A673 (cell line): Measurements from ENCODE around the gene ABCD3. TPM values are rescaled to one million over a fixed set of nuclear protein-coding genes. Genes with fewer than 3 reads are reported as not detected.
A peak's percentile ranks its signal among the peaks of the same experiment; 100 is the strongest.

Experiments used
- BruUV-seq: library from RNA; stranded (reverse); fragments of 400-500 nt; replicated peaks from 2 replicates; lab custom pipeline; 2021; lab: Mats Ljungman, UMichigan
- CTCF ChIA-PET: fragments of 300-600 bp; sonication (Branson Sonifier 250); formaldehyde crosslinking; loops from one replicate; lab custom pipeline; 2022; ENCODE audit warnings: antibody characterized with exemption; lab: Charles Lee
- POLR2A ChIA-PET: fragments of 300-600 bp; sonication (Branson Sonifier 250); formaldehyde crosslinking; loops from one replicate; lab custom pipeline; 2022; ENCODE audit warnings: antibody characterized with exemption; ENCODE audit not compliant: low non-redundant PET; lab: Charles Lee
- DNase-seq: peaks from one replicate; pipeline ENCODE4 v3.0.0-alpha.2; 2015; ENCODE audit warnings: low spot score
- H3K27ac ChIP-seq: fragments of 200-600 bp; sonication (generic); 2 replicates; pipeline ENCODE4 v1.5.1; 2016; ENCODE audit warnings: mixed run types, low read depth, mild to moderate bottlenecking, mixed read lengths, antibody characterized with exemption, low read length; ENCODE audit not compliant: poor library complexity, severe bottlenecking
- H3K27me3 ChIP-seq: fragments of 200-600 bp; sonication (generic); replicated peaks from 2 replicates; pipeline ENCODE4 v1.6.1; 2017; ENCODE audit warnings: mixed run types, low read depth, mild to moderate bottlenecking, mixed read lengths, antibody characterized with exemption, low read length; ENCODE audit not compliant: insufficient read depth, poor library complexity
- H3K36me3 ChIP-seq: fragments of 200-600 bp; sonication (generic); 2 replicates; pipeline ENCODE4 v1.6.1; 2016; ENCODE audit warnings: mixed run types, mild to moderate bottlenecking, mixed read lengths, antibody characterized with exemption, low read length; ENCODE audit not compliant: insufficient read depth, poor library complexity, severe bottlenecking
- H3K4me1 ChIP-seq: fragments of 200-600 bp; sonication (generic); 2 replicates; pipeline ENCODE4 v1.6.1; 2017; ENCODE audit warnings: mixed run types, mild to moderate bottlenecking, mixed read lengths, antibody characterized with exemption, low read length; ENCODE audit not compliant: insufficient read depth, poor library complexity, severe bottlenecking
- H3K4me3 ChIP-seq: fragments of 200-600 bp; sonication (generic); 2 replicates; pipeline ENCODE4 v1.5.1; 2016; ENCODE audit warnings: low read depth, mixed run types, mild to moderate bottlenecking, mixed read lengths, low read length; ENCODE audit not compliant: poor library complexity, severe bottlenecking
- H3K9me3 ChIP-seq: fragments of 200-600 bp; sonication (generic); 2 replicates; pipeline ENCODE4 v1.6.1; 2016; ENCODE audit warnings: mixed run types, low read depth, mild to moderate bottlenecking, mixed read lengths, antibody characterized with exemption, low read length; ENCODE audit not compliant: poor library complexity, severe bottlenecking
- CTCF ChIP-seq: fragments of 300-800, 200-600 bp; sonication (generic); conservative IDR thresholded peaks from 2 replicates; pipeline ENCODE4 v1.5.1; 2017; ENCODE audit warnings: low read depth, mild to moderate bottlenecking, antibody characterized with exemption, low read length, moderate library complexity, mixed read lengths
- EZH2 ChIP-seq: fragments of 200-600 bp; sonication (generic); IDR thresholded peaks from 2 replicates; pipeline ENCODE4 v1.6.1; 2017; ENCODE audit warnings: borderline replicate concordance, low read depth, mild to moderate bottlenecking, mixed read lengths, antibody characterized with exemption, low read length; ENCODE audit not compliant: poor library complexity, severe bottlenecking
- intact Hi-C: fragments of 100-400 bp; cut with micrococcal nuclease; formaldehyde crosslinking; loops from one replicate; pipeline ENCODE4 v1.10.0; 2022; ENCODE audit not compliant: unreplicated experiment
- total RNA-seq: library from RNA; stranded (reverse); gene quantifications from 2 replicates; pipeline ENCODE4 v1.2.3, GENCODE V29; 2021

ABCD3 gene
- total RNA-seq, 1 experiment from 2014 or later = 65.0 TPM

DNA sequence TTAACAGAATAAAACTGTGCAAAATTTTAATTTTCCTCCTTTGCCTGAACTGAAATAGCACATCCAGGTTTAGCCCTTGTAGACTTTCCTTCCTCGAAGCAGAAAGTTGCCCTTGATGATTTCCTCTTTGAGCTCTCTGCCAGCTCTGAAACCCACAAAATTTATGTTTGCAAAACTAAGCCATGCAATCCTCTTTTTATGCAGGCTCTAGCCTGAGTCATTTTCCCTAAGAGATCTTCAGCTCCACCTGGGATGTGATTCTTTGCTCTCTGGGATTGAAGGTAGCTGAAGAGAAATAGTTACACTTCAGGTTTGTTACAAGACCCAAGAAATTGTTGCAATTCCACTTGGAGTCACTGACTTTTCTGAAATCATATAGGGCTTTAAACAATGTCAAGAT is 124.8 kb downstream of the ABCD3 start:
- H3K36me3 ChIP-seq = no peaks in the 10 kb centered on the region
- CTCF ChIA-PET = interaction anchor here (1.1 kb wide), 1 partner anchor 261 kb away, joined by 3 read pairs; no protein-coding TSS in a partner anchor
- POLR2A ChIA-PET = interaction anchor here (0.6 kb wide), 1 partner anchor 190 kb away, joined by 3 read pairs; no protein-coding TSS in a partner anchor
- no peak for TF ChIP-seq CTCF
- TF ChIP-seq EZH2 = no peak
- intact Hi-C loops = no loop called here
- no peaks in the 10 kb centered on the region for H3K27me3 ChIP-seq
- peak overlapping the region; percentile 74 for H3K4me3 ChIP-seq
- peaks cover 4% of the 10 kb centered on the region for H3K4me1 ChIP-seq
- no TSS peak for BruUV-seq
- no peaks in the 10 kb centered on the region for H3K9me3 ChIP-seq
- DNase-seq = no peak
- no peak overlapping the region for H3K27ac ChIP-seq

DNA sequence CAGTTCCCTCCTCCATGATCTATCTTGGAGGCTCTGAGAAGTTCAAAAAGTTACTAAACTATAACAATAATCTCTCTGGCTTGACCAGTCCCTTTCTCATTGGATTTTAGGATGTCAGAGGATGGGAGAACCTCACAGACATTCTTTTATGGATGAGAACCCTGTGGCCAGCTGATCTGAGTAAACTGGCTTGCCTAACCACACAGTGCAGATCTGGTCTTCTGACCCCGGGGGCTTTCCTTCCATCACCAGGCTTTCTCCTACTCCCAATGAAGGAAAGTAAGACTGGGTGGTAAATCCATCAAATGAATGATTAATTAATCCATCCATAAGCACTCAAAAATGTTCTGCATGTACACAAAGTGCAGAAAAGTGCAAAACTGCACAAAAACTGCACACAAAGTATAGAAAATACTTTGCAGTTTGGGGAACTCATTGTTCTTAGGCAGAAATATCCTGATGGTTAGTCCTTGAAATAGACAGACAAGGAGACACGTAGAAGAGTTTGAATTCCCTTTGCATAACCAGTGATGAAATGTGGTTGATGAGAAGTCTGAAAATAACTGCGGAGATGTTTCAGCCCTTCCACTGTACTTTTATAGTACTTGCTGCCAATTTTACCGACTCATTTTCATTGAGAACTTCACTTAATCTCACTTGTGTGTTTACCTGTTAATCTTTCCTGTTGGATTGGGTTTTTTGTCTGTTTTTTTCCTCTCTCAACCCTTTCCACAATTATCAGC is 125.9 kb downstream of the ABCD3 start:
- H3K4me3 ChIP-seq = no peak overlapping the region
- H3K9me3 ChIP-seq = no peaks in the 10 kb centered on the region
- no peak overlapping the region for H3K27ac ChIP-seq
- no TSS peak for BruUV-seq
- H3K36me3 ChIP-seq = no peaks in the 10 kb centered on the region
- CTCF ChIA-PET = interaction anchor here (0.7 kb wide), 1 partner anchor 22 kb away, joined by 3 read pairs; no protein-coding TSS in a partner anchor
- TF ChIP-seq CTCF = no peak
- TF ChIP-seq EZH2 = no peak
- no peak for DNase-seq
- POLR2A ChIA-PET = no interaction called here
- intact Hi-C loops = no loop called here
- peaks cover 4% of the 10 kb centered on the region for H3K4me1 ChIP-seq
- no peaks in the 10 kb centered on the region for H3K27me3 ChIP-seq

DNA sequence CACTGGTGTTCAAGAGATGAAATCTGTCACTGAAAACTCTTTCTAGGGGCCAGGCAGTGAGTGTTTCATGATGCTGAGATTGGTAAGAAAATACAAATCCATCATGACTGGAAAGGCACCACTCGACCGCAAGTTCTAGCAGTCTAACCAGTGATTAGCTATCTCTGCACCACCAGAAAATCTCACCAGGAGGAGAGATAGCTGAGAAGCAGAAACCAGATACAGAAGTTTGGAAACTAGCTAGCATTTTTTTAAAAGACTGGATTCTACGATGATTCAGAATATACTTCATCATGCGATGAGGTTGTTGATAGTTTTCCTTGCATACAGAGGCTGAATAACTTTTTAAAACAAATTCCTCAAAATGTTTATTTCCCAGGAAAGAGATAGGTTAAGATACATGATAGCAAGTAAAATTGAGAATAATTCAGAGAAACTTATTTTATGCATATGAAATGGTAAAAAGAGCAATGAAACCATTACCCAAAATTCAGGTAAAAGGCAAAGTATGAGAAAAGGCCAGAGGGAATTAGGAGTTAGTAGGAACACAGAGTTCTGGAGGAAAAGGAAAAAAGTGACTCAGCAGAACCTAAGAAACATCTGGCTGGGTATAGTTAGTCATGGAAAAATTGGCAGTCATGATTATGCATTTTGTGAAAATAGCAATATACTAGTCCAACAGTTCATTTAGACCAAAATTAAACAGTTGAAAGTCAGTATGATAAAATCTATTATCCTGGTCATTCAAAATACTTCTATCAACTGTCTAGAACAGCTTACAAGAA is 126.7 kb downstream of the ABCD3 start:
- Histone ChIP-seq H3K4me3 (no peak overlapping the region), H3K36me3 (no peaks in the 10 kb centered on the region), H3K4me1 (peaks cover 4% of the 10 kb centered on the region), H3K27ac (no peak overlapping the region), H3K27me3 (no peaks in the 10 kb centered on the region), H3K9me3 (no peaks in the 10 kb centered on the region)
- CTCF ChIA-PET = no interaction called here
- TF ChIP-seq EZH2 (no peak), CTCF (no peak)
- BruUV-seq = no TSS peak
- POLR2A ChIA-PET = no interaction called here
- DNase-seq = peak; percentile 22
- intact Hi-C loops = no loop called here
